ENCODE measurements around the gene PGM2.

Gene PGM2

DNA sequence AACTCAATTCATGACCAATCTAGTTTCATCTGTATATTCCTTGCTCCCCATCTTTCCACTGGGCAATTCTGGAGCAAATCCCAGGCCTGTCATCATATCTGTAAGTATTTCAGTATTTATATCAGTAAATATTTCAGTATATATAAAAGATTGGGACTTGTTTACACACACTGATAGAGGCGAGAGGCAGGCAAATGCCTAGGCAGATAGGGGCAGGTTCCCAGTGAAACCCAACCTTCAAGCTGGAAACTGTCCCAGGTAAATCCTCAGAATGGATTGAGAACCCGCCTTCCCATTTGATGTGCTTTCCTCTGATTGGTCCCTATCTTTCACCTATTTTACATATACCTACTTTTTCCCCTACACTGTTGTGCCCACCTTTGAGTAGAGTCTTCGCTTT is 40.6 kb downstream of the PGM2 start:
- DNase-seq: no peak

DNA sequence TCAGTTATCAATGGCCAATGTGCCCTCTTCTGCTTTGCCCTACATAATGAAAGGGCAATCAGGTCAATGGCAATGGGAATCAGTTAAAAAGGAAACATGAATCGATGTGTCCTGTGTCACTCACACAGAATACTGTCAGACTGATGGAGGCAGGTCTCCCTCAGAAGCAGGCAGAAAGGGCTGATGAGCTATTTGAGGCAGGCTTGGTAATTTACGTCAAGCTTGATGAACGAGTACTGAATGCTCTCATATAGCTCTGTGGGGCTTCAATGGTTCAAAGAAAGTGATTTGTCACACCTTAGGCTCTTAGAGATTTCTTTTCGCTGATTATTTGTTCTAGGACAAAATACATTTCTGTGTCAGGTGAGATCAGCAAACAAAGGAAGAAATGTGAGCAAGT is 41.8 kb downstream of the PGM2 start:
- DNase-seq: no peak

DNA sequence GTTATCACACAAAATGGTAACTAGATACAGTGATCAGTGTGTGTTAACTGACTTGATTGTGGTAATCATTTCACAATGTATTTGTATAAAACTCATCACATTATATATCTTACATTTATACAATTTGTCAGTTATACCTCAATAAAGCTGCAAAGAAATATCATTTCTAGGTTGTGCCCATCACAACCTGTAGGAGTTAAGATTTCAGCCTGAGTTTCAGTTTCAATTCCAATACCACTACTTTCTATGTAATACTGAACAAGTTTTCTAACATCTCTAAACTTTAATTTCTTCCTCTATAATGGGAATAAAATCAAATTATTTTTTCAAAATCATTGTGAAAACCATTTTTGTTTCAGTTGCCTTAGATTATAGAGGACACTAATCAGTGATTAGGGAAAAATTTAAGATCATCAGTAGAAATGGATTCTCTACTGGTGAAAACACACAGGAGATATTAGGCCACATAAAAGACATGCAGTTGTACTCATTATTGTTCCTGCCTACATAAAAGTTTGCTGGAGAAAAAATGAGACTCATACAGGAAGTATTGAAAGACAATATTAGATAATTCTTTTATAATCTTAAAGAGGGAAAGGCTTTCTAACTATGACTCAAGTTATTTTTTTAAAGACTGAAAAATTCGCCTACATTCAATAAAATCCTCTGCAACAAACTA is 46.0 kb downstream of the PGM2 start:
- no peak for DNase-seq

DNA sequence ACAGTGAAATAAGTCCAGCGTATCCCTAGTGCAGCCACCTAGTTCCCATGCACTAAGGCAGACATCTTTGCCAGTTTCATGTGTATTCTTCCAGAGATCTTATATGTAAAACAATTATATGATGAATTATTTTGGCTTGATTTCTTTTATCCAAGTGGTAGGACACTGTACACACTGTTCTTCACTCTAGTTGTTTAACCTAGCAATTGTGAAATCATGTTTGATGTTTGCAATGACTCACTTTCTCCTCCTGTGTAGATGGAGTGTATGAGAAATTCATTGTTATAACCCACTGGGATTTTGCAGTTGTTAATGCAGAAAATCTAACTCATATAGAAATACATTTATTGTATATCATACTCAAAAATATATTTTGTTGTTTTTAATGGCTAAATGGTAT is 46.9 kb downstream of the PGM2 start:
- peak; percentile 19 for DNase-seq

DNA sequence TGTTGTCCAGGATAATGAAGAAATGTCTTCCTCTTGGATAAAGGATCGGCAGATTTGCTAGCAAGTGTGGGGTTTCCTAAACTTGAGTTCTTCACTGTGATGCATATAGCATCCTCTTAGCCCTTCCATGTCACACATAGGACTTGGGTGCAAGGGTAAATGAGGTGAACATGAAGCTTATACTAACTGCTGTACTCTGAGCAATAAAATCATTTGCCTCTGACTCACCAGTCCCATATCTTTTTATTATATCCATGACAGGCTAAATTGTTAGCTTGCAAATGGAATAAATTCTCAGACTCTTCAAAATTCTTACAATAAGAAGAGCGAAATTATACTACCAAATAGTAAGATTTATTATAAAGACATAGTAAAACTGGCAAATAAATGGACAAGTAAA is 49.7 kb downstream of the PGM2 start:
- DNase-seq: no peak

DNA sequence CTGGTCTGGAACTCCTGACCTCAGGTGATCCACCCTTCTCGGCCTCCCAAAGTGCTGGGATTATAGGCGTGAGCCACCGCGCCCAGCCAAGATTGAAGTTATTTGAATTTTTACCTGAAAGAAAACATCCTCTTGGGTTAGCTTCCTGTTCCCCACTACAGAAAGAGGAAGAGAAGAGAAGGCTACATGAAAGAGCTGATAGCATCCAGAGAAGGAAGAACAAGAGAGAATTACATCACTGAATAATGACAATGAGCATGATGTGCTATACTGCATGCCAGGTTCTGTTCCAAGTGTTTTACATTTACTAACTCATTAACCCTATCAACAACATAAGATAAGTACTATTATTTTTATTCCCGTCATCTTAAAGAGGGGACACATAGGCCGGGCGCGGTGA is 52.9 kb downstream of the PGM2 start:
- no peak for DNase-seq

DNA sequence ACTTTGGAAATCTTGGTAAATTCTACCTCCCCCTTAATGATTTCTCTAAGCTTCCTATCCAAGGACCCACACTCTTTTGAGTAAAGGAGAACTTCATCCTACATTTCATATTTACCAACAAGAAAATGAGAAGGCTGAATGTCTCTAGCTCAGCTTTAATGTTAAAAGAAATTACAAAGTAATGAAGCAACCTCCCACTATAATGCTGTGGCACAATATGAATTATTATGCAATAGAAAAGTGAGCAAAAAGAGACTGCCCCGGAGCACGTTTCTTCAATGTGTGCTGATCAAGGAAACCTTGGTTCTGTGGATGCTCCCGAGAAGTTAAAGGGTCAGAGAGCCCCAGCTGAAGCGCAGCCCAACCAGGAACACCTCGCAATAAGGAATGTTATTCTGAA is 55.3 kb downstream of the PGM2 start:
- DNase-seq: no peak

DNA sequence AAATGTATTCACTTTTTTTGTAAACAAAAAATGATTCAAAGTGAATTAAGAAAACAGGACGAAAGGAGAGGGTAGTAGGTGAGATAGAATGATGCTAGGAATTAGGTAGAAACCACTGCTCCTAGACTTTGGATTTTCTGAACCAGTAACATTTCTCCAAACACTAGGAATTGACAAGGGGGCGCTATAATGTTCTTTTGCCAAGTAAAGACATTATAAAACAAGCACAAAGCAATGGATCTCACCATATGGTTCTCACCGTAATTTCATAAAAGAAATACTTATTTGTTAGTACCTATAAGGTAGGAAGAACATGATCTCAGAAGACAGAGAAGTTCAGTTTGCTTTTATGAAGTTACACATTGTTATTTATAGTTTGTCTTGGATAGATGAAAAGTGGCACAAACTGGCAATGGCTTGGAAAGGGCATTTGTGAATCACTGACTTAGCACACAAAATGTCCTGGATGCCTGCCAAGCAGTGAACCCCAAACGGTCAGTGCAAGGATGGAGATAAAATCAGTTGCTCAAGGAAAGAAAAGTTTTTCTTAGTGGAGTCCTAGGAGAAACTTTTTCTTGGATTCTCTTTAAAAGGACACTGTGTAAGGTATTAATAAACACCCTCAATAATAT is 56.3 kb downstream of the PGM2 start:
- DNase-seq: no peak

DNA sequence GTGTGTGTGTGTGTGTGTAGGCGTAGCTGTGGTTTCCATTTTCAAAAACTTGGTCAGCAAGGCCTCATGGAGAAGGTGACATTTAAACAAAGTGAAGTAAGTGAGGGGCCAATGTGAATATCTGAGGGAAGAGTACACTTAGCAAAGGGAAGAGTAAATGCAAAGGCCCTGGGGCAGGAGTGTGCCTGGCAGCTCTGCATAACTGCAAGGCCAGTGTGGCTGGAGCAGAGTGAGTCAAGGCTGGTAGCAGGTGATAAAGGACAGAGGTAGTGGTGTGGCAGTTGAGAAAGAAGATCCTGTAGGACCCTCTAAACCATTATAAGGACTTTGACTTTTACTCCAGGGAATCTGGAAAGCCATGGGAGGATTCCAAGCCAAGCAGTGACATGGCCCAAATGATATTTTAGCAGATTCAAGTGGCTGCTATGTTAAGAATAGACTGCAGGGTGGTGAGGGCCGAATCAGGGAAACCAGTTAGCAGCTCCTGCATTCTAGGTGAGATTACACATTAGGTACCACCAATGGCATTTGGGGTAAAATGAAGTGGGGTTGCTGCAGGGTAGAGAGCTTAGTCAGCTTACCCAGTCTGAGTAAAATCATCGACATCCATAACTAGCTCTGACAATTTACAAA is 58.5 kb downstream of the PGM2 start:
- no peak for DNase-seq

DNA sequence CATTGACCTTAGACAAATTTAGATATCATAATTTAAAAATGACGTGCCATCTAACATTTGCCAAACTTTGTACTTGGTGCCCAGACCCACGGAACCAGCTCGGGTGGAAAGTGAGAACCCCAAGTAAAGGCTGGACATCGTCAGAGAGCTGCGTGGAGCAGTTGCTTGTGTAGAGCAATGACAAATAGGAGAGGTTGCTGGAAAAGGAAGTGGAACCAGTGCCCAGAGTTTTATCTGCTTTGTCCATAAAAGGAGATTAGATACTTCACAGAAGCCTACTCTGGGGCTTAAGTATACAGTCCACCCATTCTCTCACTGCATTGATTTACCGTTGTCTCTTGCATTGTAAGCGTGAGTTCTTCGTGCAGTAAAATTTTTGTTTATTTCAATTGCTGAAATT is 59.0 kb downstream of the PGM2 start:
- no peak for DNase-seq

DNA sequence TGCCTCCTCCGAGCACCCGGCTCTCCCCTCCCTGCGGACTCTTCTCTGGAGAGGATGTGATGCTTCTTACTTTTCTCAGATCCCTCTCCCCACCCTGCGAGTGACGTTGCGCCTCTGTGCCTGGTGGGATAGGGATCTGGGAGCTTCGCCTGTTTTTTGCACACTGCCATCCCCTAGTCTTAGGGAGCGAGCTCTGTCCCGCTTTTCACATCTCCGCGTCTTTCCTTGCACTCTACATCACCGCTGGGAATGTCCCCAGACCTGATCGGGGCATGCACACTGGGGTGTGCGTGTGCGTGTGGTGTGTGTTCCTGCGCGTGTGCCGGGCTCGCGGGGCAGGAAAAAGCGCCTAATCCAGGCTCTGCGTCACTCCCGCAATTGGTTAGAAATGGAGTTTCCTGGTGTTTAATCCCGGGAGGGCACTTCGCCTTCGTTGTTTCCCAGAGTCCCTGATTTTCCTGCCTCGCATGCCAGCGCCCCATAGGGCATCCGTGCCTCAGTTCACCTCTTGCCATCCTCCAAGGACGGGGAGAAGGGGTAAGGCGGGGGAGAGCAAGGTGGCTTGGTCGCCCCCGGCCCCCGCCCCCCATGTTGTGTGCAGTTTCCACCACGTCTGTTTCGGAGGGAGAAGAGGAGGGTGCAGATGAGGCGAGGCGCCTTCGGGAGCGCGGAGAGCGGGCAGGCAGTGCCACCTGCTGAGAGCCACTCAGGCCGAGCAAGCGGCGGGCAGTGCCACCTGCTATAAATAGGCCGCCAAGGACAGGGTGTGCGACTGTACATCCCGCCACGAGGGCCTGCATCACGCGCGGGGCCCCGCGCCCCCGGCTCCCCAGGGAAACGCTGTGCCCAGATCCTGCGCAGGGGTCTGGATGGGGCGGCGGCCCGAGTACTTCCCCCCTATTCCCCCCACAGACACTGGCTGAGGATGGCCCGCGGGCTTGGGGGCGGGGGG is 63.6 kb downstream of the PGM2 start:
- DNase-seq: peak; percentile 37

DNA sequence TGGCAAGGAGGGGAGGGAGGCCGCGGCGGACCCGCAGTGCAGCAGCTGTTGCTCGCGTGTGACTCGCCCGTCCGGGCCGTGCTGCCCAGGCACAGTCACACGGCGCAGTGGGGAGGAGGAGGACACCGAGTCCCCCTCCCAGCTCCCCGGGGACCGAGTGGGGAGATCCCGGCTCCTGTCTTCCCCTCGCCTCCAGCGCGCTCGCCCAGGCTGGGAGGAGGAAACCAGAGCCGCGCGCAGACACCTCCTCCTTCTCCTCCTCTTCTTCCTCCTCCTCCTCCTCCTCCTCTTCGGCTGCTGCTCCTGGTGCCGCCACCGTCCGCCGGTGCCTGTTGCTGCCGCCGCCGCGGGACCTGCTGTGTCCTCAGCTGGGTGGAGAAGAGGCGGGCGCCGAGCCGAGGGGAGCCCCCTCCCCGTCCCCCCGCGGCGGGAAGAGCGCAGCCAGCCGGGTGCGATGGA is 64.3 kb downstream of the PGM2 start, which contains the start of gene TBC1D1:
Gene TBC1D1 (plus strand): TSS at position 284 of the 459 bp plus-strand sequence. CDS start 11,012 bp downstream, outside the sequence.
- DNase-seq: peak; percentile 59

DNA sequence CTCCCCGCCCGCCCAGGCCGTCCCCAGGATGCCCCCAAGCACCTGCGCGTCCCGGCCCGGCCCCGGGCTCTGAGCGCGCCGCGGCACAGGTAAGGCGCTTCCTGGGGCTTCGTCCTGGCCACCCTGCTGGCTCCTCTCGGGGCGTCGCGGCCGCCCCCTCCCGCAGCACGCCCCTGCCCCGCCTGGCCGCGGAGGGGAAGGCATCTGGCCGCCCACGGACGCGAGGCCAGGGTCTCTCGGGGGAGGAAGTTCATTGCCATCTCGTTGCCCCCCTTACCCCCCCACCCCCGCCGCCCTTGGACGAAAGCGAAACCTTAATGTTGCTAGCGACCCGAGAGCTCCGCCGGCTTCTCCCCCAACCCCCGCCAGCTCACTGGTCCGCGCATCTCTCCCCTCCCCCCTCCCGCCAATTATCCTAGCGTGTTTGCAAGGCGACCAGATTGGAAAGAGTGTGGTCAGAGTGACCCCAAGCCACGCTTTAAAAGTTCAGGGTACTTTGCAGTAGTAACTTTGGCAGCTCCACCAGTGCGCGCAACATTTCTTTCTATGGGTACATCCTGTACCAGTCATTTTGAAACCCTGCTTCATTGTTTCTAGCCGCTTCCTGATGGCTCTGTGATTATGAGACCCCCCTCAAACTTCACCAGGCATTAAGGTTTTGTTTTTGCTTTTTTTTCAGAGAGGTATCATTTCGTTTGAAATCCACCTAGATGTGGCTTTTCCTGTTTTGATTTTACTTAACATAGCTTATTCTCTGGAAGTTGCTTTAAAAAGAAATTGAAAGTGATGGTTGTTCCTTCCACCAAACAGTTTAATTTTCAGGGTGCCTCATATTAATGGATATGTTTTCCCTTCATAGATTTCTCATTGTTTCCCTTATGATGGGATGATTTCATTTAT is 65.0 kb downstream of the PGM2 start:
- DNase-seq: peak; percentile 89

DNA sequence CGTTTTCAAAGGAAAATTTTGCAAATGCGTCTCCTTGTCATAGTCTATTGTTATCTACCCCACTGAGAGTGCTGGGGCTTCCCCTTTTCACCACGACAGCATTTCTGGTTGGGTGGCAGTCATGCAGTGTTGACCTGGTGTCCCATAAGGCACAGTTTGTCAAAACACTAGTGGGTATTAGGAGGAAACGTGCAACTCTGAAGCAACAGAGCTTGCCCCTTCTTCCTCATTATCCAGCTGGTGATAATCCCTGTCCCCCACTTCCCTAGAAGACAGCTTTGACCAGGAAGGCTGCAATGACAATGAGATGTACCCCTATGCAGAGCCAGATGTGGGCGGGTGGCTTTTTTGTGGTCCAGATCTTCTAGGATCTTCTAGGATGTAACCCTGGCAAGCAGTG is 66.2 kb downstream of the PGM2 start:
- peak; percentile 53 for DNase-seq

DNA sequence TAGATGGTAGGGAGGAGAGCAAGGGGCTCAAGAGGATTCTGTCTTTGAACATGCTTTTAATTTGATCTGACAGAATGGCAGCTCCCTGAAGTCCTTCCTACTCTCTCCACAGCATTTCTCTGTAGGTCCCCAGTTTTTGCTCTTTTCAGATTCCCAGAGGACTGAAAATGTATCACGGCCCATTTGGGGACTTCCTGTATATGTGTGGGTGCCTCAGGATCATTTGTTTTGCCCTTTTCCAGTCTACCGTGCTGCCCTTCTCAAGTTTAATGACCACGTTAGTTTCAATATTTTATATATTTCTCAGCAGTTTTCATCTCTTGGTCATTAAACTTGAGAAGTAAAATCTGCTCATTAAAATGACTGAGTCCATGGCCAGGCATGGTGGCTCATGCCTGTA is 66.7 kb downstream of the PGM2 start:
- no peak for DNase-seq

DNA sequence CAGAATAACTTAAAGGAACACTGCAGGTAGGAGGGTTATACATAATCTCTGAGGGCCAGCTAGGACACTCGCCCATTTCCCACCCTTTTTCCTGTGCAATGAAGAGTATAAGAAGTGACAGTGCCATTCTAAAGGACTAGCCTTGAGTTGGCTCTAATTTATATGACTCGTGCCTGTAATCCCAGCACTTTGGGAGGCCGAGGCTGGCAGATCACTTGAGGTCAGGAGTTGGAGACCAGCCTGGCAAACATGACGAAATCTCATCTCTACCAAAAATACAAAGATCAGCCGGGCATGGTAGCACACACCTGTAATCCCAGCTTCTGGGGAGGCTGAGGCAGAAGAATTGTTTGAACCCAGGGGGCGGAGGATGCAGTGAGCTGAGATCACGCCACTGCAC is 68.8 kb downstream of the PGM2 start:
- no peak for DNase-seq

DNA sequence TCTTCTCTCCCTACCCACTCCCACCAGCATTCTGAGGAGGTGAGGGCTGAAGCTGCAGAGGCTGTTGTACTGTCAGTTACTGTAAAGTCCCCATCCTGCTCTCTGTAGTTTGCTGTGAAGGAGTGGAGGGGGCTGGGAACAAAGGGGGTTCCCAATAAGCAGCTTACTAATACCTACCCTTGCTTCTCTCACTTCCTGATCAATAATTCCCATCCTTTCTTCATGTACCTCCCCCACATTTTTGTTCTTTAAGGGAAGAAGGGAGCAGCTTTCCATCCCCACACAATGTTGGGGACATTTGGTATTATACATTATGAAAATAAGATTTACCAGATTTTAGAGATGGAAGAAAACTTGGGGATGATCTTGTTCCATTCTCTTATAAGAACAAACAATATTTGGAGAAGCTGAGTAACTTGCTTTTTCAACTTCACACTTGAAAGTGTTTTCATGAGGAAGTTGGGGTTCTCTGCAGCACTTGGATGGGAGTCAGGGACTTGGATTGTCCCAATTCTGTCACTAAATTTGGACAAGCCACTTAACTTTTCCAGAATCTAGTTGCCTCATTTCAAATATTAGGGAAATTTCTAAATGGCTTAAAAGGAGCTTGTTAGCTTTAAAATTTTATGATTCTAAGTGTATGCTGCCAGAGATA is 69.8 kb downstream of the PGM2 start:
- DNase-seq: no peak

DNA sequence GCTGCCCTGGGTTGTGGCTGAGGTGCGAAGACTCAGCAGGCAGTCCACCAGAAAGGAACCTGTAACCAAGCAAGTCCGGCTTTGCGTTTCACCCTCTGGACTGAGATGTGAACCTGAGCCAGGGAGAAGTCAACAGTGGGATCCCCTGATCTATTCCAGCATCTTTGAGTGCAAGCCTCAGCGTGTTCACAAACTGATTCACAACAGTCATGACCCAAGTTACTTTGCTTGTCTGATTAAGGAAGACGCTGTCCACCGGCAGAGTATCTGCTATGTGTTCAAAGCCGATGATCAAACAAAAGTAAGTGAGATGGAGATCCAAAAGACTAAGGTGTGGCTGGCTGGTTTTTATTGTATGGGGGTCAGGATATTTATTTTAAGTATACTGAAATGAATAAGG is 75.7 kb downstream of the PGM2 start:
- no peak for DNase-seq

DNA sequence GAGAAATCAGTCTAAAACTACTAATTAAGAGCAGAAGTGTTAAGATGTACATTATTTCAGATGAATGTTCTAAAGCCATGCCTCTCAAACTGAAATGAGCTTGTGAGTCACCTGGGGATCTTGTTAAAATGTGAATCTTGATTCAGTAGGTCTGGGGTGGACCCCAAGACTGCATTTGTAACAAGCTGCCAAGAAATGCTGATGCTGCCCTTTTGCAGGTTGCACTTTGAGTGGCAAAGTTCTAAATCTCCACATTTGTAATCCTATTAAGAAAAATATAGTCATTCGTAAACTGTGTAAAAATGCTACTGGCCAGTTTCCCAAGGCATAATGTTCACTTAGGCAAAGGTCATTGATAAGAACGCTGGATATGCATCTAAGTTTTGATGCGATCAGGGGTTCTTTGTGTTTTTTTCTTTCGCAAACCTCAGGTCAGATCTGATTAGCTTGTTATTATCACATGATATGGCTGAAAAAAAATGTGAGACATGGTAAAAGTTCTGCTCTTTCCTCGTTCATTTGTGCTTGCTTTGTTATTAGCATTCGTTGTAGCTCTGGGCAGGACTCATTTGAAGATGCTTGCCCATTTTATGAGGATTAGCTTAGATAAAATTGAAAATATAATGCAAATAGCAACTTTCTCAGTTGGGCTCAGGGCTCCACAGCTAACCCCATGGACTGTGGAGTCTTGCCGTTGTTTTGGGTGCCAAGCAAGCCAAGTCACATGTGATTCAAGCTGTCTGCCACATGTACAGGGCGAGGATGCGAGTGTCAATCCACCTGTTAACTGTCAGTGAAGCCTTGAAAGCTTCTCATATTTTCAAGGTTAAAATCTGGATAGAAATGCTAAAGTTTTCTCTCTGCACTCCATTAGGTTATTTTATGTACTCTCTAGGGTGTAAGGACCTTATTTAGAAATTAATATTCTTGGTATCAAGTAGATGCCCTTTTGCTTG is 76.5 kb downstream of the PGM2 start:
- DNase-seq: no peak

DNA sequence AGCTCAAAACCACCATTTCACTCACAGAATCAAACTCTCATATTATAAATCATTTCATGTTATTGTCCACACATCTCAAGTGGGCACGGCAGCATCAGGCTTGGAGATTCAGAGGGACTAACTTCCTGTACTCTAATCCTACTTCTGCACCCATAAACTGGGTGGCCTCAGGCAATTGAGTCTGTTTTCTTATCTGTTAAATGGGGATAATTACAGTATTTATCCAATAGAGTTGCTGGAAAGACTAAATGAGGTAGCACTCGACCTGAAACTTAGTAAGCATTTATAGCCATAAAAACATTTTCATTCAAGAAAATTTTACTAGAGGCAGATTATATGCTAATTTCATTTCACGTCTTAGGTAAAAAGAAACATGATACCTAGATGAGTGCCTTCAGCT is 77.4 kb downstream of the PGM2 start:
- DNase-seq: no peak
